Right lobe of liver (tissue), 6 donors: ENCODE measurements around the gene SPAG16. TPM values are rescaled to one million over a fixed set of nuclear protein-coding genes. Genes with fewer than 3 reads are reported as not detected.

Experiments
- ATAC-seq, 4 donors: fragments of 200-7000 bp; cut with Tn5 transposase; one replicate each; pipeline ENCODE4 v1.9.1; 2020; ENCODE audit warnings: mild to moderate bottlenecking in 4 of 4, moderate library complexity in 4 of 4
- DNase-seq, 3 donors: peaks; one replicate each; pipeline ENCODE4 v3.0.0-alpha.2; 2020
- H3K27ac ChIP-seq, 3 donors: fragments of 200-600 bp; one replicate each; pipeline ENCODE4 v1.8.0; 2022
- H3K27me3 ChIP-seq, 2 donors: fragments of 200-600 bp; one replicate each; pipeline ENCODE4 v1.8.0; 2022
- H3K36me3 ChIP-seq, 4 donors: fragments of 200-600 bp; sonication (generic) in 1 of 4; one replicate each; pipeline versions ENCODE4 v1.5.1 to v1.8.0; 2017 to 2022; ENCODE audit warnings: control low read depth in 1 of 4
- H3K4me1 ChIP-seq, 4 donors: fragments of 200-600 bp; sonication (generic) in 1 of 4; one replicate each; pipeline versions ENCODE4 v1.5.1 to v1.8.0; 2017 to 2022; ENCODE audit warnings: control low read depth in 1 of 4
- H3K4me3 ChIP-seq, 3 donors: fragments of 200-600 bp; one replicate each; pipeline ENCODE4 v1.8.0; 2022
- H3K9me3 ChIP-seq, 4 donors: fragments of 200-600 bp; sonication (generic) in 1 of 4; one replicate each; pipeline versions ENCODE4 v1.5.1 to v1.8.0; 2017 to 2022; ENCODE audit warnings: control low read depth in 1 of 4
- POLR2A ChIP-seq: fragments of 450-650 bp; IDR thresholded peaks from one replicate; pipeline ENCODE4 v1.6.1; 2017; ENCODE audit warnings: antibody characterized with exemption, mild to moderate bottlenecking
- WGBS: methylation state at CpG from one replicate; pipeline ENCODE4 v1.1.6; 2018; ENCODE audit warnings: low coverage, low lambda C conversion rate; ENCODE audit not compliant: insufficient coverage; ENCODE audit errors: missing lambda C conversion rate; 5-methylcytosine and 5-hydroxymethylcytosine counted together
- intact Hi-C, 2 donors: fragments of 100-400 bp; cut with DNase I; formaldehyde crosslinking; loops; one replicate each; pipeline versions ENCODE4 v1.11.2 to v1.14.1; 2022
- total RNA-seq, 6 experiments: library from RNA; depleted of rRNA in 2 of 6; stranded (reverse); fragments of >200 nt in 2 of 6; fragmentation: NEBNext Ultra II Directional in 3 of 6; extraction: Animal tissue kit (Norgen Biotek cat#: 25700) in 3 of 6; gene quantifications; one replicate each; pipeline versions ENCODE4 v1.1.0 to v1.2.4, GENCODE V29; 2016 to 2023
- TF ChIP-seq, protein P1 (sequence below), 4 donors: fragments of 200-600 bp in 3 of 4; fragments of 450-650 bp in 1 of 4; IDR thresholded peaks; one replicate each; pipeline versions ENCODE4 v1.5.1 to v1.8.0; 2016 to 2022; ENCODE audit warnings: antibody characterized with exemption in 4 of 4, mild to moderate bottlenecking in 2 of 4
- donor health status: DM: no; HTN: yes; CAD: no.
- donor health status: DM: no; HTN: no; CAD: no.
- donor health status: DM: no; HTN: no; CAD: no.
- donor health status: DM: no; HTN: yes; CAD: no.
- donor health status: DM: no; HTN: yes; CAD: no.

SPAG16 gene
- total RNA-seq, 6 experiments from 2014 or later: 7.2 to 15.3 (median 9.0) TPM

GRCh38 chr2:213846856-213847255 is 562.6 kb downstream of the SPAG16 start:
- Histone ChIP-seq H3K4me1 (no peaks in the 10 kb centered on the region), H3K9me3 (no peaks in the 10 kb centered on the region)
- TF ChIP-seq, protein P1, sequence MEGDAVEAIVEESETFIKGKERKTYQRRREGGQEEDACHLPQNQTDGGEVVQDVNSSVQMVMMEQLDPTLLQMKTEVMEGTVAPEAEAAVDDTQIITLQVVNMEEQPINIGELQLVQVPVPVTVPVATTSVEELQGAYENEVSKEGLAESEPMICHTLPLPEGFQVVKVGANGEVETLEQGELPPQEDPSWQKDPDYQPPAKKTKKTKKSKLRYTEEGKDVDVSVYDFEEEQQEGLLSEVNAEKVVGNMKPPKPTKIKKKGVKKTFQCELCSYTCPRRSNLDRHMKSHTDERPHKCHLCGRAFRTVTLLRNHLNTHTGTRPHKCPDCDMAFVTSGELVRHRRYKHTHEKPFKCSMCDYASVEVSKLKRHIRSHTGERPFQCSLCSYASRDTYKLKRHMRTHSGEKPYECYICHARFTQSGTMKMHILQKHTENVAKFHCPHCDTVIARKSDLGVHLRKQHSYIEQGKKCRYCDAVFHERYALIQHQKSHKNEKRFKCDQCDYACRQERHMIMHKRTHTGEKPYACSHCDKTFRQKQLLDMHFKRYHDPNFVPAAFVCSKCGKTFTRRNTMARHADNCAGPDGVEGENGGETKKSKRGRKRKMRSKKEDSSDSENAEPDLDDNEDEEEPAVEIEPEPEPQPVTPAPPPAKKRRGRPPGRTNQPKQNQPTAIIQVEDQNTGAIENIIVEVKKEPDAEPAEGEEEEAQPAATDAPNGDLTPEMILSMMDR (IDR thresholded peaks at IDR 0.05): no peak

DNA sequence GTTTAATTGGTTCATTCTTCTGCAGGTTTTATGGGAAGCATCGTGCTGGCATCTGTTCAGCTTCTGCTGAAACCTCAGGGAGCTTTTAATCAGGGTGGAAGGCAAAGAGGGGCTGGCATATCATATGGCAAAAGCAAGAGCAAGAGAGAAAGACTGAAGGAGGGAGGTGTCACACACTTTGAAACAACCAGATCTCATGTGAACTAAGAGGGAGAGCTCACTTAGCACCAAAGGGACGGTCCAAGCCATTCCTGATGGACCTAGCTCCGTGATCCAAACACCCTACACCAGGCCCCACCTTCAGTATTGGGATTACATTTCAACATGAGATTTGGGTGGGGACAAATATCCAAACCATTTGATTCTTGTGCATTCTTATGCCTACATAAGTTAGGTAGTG is 563.1 kb downstream of the SPAG16 start:
- intact Hi-C loops: no loop called here
- no peaks in the 10 kb centered on the region for H3K36me3 ChIP-seq
- DNase-seq: no peak

More at GRCh38 chr2:213846856-213847255, 562.6 kb downstream of the SPAG16 start:
- ATAC-seq (no peak), DNase-seq (no peak)
- Histone ChIP-seq H3K27ac (no peak overlapping the region), H3K4me3 (no peak overlapping the region), H3K27me3 (no peaks in the 10 kb centered on the region), H3K36me3 (no peaks in the 10 kb centered on the region)
- 0% methylated on average over 1 of the region's 1 CpG for WGBS
- intact Hi-C loops: no loop called here

GRCh38 chr2:213848631-213849030 is 564.4 kb downstream of the SPAG16 start:
- TF ChIP-seq, protein P1 (IDR thresholded peaks at IDR 0.05): no peak
- no peak for TF ChIP-seq POLR2A
- intact Hi-C loops: no loop called here

More for the DNA sequence above, 563.1 kb downstream of the SPAG16 start:
- H3K27me3 ChIP-seq: no peaks in the 10 kb centered on the region
- no peaks in the 10 kb centered on the region for H3K4me1 ChIP-seq
- no peak overlapping the region for H3K27ac ChIP-seq
- 50% methylated on average over 3 of the region's 3 CpGs for WGBS
- no peak overlapping the region for H3K4me3 ChIP-seq
- H3K9me3 ChIP-seq: no peaks in the 10 kb centered on the region
- TF ChIP-seq POLR2A: no peak
- TF ChIP-seq, protein P1 (IDR thresholded peaks at IDR 0.05): no peak
- ATAC-seq: no peak

DNA sequence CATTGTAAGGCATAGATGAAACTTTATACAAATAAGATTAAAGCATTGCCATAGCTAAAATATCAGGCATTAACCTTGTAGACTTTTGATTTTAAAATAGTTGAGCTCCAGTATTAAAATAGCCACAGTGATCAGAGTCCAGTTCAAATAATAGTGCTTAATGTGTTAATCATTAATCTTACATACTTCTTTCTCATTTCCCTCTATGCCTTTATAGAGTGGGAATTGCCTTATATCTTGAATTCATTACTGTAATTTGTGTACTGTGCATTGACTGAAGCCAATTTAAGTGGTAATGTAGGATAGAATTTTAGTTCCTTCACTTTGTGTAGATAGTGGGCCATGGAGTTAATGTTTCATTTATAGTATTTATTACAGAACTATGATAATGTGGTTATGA is 577.4 kb downstream of the SPAG16 start:
- TF ChIP-seq, protein P1 (IDR thresholded peaks at IDR 0.05): no peak
- TF ChIP-seq POLR2A: no peak
- no peaks in the 10 kb centered on the region for H3K36me3 ChIP-seq
- no peak for DNase-seq
- no peaks in the 10 kb centered on the region for H3K9me3 ChIP-seq
- H3K27ac ChIP-seq: no peak overlapping the region
- H3K27me3 ChIP-seq: no peaks in the 10 kb centered on the region
- peak; percentile 64 to 81 (median 74) for ATAC-seq
- peaks cover 0 to 9% (median 0%) of the 10 kb centered on the region in 4 donors for H3K4me1 ChIP-seq
- H3K4me3 ChIP-seq: no peak overlapping the region
- intact Hi-C loops: no loop called here

More at GRCh38 chr2:213848631-213849030, 564.4 kb downstream of the SPAG16 start:
- H3K9me3 ChIP-seq: no peaks in the 10 kb centered on the region
- no peak overlapping the region for H3K27ac ChIP-seq
- H3K27me3 ChIP-seq: no peaks in the 10 kb centered on the region
- ATAC-seq: no peak
- WGBS: 44% methylated on average over 4 of the region's 4 CpGs
- DNase-seq: no peak
- no peak overlapping the region for H3K4me3 ChIP-seq
- no peaks in the 10 kb centered on the region for H3K4me1 ChIP-seq
- H3K36me3 ChIP-seq: no peaks in the 10 kb centered on the region
